GM19438 (cell line): ENCODE results near the gene MYL7.

ENCODE experiments used
- ATAC-seq: cut with Tn5 transposase; IDR thresholded peaks from one replicate; pipeline ENCODE4 v1.9.1; 2021; ENCODE audit warnings: low read depth; ENCODE audit not compliant: unreplicated experiment

Gene MYL7

GRCh38 chr7:44101966-44102845 is 38.9 kb downstream of the MYL7 start:
- no peak for ATAC-seq

DNA sequence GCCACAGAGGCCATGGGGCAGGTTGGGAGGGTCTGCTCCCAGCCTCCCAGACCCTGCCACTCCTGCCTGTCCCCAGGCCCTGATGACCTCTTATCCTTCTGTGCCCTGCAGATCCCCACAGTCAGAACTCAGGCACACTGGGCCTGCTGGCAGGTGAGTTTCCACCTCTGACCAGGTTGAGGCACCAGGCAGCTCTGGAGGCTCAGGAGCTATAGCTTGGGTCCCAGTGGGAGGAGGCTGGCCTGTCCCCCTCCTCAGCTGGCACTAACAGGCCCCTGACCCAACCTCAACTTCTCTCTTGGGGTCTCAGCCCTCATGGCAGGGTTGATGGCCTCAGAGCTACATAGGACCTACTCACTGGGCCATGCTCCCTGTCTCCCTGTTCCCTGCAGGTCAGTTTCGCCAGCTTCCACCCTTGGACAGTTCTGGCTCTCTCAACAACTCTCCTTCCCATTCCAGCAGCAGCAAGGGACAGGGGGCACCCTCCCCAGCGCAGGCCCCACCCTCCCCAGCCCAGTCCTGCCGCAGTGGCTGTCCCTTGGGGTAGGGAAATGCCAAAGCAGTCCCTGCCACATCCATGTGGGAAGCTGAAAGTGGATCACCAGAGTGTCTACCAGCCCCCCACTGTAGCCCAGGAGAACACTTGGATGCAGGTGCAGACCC is 39.7 kb downstream of the MYL7 start:
- ATAC-seq, result no peak

- ATAC-seq, result no peak
These were observed 40.5 kb downstream of the MYL7 start for GRCh38 chr7:44100458-44101302.

GRCh38 chr7:44099669-44100068 is 41.5 kb downstream of the MYL7 start:
- no peak for ATAC-seq

DNA sequence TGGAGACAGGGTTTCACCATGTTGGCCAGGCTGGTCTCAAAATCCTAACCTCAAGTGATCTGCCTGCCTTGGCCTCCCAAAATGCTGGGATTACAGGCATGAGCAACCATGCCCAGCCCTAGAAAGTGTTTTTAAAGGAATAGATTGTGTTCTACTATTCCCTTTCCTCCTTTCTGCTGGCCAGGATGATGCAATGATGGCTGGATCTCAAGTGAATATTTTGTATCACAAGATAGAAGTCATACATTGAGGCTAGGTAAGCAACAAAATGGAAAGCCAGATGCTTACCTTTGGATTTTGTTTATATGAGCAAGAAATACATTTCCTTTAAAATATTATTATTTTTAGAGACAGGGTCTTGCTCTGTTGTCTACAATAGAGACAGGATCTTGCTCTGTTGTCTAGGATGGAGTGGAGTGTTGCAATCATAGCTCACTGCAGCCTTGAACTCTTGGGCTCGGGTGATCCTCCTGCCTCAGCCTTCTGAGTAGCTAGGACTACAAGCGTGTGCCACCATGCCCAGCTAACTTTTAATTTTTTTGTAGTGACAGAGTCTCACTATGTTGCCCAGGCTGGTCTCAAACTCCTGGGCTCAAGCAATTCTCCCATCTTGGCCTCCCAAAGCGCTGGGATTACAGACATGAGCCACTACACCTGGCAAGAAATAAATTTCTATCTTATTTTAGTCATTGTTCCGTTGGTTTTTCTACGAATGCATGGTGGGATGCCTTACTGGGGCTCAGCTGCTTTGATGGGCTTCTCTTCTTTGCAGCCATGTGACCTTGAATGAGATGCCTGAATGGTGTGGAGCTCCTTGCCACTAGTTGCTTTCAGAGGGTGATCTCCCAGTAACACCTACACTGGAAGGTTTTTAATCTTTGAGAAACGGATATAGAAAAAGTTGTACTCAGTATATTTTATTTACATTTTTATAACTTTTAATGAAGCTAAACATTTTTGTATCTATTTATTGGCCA is 42.8 kb downstream of the MYL7 start:
- no peak for ATAC-seq

DNA sequence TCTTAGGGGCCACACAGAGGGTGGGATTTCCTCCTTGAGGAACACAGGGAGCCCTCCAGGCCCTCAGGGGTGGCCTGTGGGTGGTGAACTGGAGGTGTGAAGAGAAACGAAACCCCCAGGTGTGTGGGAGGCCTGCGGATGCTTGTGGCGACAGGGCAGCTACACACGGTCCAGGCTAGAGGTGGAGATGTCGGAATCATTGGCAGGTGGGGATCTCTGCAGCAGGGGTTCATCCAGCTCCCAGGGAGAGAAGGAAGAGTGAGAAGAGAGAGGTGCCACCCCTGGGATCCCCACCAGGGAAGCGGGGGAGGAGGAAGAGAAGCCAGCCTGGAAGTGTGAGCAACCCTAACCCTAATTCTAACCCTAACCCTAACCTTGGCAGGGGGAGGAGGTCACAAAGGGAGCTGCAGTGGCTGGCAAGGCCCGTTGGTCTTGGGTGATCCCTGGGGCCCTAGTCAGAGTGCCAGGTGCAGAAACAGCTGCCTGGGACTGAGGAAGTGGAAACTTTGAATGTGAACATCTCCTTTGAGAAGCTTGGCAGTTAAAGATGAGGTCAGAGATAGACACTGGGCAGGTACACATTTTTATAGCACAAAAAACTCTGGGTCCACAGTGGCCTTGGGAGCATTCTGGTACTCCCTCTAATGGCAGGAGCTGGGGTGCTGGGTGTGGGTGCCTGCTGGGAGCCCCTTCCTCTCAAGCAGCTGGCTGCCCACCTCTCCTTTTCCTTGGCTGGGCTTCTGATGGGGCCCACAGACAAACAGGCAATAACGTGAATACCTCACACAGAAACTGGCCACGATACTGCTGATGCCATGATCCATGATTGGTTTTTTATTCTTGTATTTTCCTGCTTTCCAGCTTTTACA is 43.8 kb downstream of the MYL7 start:
- peak; percentile 53 for ATAC-seq

DNA sequence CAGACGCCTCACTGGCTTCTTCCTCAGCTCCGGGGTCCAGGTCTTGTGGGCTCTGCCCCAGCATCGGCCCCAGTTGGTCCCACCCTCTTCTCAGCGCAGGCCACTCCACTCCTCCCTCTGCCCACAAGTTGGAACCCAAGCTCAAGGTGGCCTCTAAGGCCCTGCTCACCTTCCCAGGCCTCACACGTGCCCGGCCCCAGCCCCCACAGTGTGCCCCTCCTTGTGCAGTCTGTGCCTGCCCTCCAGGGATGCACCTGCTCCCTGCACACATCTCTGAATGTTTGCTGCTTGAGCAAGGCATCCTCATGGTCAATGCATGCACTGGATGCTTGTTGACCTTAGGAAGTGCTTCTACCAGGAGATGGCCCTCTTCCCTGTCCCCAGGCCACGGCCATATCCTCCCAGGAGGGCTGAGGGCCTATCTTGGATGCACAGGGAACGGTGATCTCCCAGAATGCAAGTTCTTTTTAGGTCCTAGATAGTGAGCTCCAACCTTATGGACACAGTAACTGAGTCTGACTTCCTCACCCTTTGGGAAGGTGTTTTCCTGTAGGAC is 44.7 kb downstream of the MYL7 start:
- no peak for ATAC-seq

GRCh38 chr7:44095781-44096180 is 45.4 kb downstream of the MYL7 start:
- ATAC-seq, result no peak

DNA sequence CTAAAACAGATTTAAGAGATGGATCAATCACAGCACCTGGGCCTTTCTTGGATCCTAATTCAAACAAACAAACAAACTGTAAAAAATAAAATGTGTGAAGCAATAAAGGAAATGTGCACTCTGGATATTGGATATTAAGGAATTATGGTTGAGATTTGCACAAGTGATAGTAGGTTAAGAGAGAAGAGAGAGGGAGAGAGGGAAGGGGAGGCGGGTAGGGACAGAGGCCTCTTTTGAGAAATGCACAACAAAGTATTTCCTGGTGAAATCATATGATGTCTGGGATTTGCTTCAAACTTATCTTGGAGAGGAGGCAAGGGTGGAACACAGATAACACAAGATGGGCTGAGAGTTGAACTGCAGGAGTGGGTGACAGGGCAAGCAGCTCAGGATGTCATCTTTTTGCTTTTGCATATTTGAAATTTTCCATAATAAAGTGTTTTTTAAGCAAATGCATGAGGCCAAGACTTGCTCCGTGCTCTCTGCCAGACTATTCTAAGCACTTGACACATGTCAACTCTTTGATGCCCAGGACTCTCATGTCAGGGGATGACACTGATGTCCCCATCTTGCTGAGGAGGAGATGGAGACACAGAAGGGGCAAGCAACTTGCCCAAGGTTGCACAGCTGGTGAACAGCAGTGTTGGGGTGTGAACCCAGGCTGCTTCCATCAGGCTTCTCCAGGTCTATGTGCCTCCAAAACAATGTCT is 46.1 kb downstream of the MYL7 start:
- ATAC-seq, result no peak

DNA sequence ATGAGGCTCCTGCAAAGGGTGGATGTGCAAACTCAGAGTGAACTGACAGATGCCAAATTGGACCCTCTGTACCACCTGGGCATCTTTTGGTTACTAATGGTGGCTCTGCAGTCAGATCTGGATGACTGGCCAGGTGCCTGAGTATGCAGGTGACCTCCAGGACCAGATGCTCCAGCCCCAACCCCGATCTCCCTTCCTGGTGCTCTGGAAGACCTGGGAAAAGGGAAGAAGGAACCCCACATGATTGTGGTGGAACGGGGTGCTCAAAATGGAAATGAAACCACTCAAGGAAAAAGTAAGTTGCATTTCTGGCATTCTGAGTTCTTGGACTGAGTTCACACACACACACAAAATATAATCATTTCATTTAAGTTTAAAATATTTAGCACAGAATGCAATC is 46.8 kb downstream of the MYL7 start:
- ATAC-seq, result no peak

DNA sequence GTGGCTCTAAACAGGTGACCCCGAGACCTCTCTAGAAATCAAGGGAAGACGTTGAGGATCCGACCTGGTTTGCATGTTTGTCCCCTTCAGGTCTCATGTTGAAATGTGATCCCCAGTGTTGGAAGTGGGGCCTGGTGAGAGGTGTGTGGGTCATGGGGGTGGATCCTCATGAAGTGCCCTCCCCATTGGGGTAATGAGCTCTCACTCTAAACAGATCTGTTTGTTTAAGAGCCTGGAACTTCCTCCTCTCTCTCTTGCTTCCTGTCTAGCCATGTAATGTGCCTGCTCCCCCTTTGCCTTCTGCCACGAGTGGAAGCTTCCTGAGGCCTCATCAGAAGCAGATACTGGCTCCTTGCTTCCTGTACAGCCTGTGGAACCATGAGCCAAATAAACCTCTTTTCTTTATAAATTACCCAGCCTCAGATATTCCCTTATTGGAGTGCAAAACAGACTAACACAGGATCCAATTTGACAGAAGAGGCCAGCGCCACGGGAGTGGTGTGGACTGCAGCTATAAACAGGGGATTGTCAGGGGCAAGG is 48.0 kb downstream of the MYL7 start:
- no peak for ATAC-seq
